Measurements from ENCODE around the gene CAMK2D.
"Not testable (repeated sequence)": the region's sequence is repeated elsewhere in the genome, so short reads cannot be mapped to it uniquely, and the experiment has no call there.

The CAMK2D gene

DNA sequence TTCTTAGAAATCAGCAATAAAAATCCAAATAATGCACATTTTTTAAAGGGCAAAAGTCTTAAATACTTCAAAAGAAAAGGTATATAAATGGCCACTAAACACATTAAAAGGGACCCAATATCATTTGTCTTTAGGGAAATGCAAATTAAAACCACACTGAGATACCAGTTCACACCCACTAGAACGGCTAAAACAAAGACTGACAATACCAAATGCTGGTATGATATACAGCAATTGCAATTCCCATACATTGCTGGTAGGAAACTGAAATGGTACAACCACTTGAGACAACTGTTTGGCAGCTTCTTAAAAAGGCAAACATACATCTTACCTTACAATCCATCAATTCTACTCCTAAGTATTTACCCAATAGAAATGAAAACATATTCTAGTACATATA, 33.7 kb downstream of the CAMK2D start:
- no peak for DNase-seq

- DNase-seq = no peak
Measured at GRCh38 chr4:113725963-113726362, 35.6 kb downstream of the CAMK2D start.

GRCh38 chr4:113718252-113718651, 43.3 kb downstream of the CAMK2D start:
- no peak for DNase-seq

DNA sequence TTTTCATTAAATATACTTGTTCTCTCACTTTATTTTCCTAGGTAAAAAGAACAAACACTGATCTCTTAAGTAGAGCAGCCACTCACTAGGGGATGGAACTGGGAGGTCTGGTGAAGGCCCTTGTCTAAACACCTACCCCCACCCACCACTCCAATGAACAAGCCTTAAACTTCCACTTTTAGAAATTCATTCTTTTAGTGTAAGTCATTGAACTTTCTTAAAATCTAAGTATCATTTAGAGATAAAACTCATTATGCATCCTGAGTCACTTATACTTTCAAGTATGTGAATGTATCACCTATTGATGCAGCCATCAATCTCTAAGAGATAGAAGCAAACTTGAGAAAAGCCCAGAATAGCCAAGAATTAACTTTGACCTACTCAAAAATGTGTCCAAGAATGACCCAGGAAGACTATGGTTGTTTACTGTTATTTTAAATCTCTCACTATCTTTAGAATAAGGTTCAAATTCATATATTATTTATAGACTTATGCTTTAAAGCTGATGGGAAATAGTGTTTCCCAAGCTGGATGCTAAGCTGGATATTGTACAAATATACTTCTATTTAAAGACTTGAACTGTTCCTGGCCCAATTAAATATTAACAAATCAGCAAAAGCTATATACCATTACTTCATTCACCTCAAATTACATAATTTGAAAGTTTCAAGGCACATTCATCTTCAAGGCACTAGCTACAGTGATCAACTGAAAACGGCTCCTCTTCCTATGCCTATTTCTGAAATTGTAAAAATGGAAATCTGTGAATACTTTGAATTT, 49.5 kb downstream of the CAMK2D start:
- DNase-seq = no peak

GRCh38 chr4:113708250-113708649, 53.3 kb downstream of the CAMK2D start:
- DNase-seq = no peak

- DNase-seq = no peak
Measured at GRCh38 chr4:113707048-113707447, 54.5 kb downstream of the CAMK2D start.

DNA sequence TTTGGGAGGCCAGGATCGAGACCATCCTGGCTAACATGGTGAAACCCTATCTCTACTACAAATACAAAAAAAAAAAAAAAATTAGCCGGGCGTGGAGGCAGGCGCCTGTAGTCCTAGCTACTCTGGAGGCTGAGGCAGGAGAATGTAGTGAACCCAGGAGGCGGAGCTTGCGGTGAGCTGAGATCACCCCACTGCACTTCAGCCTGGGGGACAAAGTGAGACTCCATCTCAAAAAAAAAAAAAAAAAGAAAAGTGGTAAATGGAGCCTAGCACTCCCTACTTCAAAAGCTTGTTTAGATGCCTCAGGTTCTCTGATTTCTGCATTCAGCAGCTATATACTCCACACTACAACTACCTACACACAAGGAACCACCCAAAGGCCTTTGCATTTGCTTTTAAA, 56.4 kb downstream of the CAMK2D start:
- not testable (repeated sequence) for DNase-seq

GRCh38 chr4:113702596-113702995, 58.9 kb downstream of the CAMK2D start:
- DNase-seq = not testable (repeated sequence)

GRCh38 chr4:113701169-113701568, 60.4 kb downstream of the CAMK2D start:
- no peak for DNase-seq

DNA sequence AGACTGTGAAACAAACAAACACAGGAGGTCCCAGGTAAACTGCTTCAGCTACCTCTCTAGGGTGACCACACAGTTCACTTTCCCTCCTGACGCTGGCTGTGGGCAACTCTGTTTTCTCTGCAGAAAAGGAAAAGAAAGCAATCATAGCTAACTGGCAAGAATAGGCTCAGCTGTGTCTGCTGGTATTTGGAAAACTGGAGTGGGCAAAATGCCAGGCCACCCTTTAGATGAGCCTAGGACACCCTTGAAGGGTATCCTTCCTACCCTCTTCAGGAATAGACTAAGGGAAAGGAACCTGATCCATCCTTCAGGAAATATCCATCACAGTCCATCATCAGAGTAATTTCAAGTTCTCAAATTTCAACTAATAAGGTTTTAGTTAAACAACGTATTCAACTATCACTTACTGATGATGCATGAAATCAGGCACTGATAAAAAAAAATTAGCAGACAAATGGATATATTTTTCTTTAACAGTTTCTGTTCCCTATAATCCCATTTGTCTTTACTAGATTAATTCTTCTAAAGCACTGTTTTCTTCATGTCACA, 60.9 kb downstream of the CAMK2D start:
- no peak for DNase-seq

GRCh38 chr4:113699772-113700171, 61.8 kb downstream of the CAMK2D start:
- DNase-seq = no peak

- no peak for DNase-seq
Measured at GRCh38 chr4:113697429-113697828, 64.1 kb downstream of the CAMK2D start.

GRCh38 chr4:113695328-113696169, 66.0 kb downstream of the CAMK2D start:
- DNase-seq = no peak

DNA sequence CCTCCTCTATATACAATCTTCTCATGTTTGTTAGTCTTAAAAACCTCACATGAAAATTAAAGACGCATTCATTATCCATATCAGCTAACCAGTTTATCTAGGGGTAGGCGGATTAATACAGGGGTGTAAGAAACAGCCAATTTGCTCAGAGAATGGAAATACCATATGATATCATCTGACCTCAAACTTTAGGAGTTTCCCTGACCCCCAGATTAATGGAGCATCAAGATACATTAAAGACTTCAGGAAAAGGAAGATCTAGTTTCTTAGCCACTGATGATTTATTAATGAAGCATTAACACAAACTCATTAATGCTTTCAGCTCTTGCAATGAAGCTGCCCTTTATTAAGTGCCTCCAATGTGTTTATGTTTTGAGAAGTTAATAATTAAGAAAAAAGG, 67.5 kb downstream of the CAMK2D start:
- DNase-seq = no peak

DNA sequence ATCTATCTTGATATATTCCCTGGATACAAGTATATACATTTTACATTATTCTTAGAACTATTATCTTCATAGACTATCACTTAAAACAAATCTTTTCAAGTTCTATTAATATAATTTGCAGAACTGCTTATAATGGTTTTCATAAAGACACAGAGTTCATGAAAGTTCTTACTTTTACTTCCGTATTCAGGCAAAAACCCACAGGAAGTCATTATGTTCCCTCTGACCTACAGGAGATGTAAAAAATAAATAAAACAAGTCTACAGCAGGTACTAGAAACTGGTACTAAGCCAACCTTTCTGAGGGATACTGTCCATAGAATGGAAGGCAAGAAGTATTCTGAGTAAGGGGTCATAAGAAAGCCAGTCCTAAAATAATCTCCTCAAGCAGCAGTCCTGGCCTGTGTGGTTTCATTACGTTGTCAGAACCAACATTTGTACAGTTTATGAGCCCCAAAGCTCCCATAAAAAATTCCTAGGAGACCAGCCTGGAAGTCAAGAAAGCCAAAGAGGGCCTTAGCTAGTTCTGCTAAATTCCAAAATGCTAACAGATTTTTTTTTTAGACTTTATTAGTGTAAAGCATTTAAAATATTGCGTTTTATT, 68.6 kb downstream of the CAMK2D start:
- no peak for DNase-seq

DNA sequence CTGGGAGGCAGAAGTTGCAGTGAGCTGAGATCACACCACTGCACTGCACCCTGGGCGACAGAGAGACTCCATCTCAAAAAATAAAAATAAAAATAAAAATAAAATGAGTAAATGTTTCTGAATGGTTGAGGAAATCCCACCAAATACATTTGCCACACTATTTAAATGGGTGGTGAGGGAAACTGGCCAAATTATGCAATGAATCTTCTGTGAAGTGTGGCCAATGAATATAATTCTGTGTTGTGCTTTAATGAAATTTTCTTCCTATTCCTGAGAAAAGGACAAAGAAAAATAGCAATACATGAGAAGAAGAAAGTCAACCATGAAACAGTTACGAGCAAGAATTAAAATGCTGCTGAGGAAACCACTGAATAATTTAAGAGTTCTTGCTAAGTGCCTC, 69.9 kb downstream of the CAMK2D start:
- DNase-seq = no peak

- DNase-seq = no peak
Measured at GRCh38 chr4:113689394-113689793, 72.1 kb downstream of the CAMK2D start.

DNA sequence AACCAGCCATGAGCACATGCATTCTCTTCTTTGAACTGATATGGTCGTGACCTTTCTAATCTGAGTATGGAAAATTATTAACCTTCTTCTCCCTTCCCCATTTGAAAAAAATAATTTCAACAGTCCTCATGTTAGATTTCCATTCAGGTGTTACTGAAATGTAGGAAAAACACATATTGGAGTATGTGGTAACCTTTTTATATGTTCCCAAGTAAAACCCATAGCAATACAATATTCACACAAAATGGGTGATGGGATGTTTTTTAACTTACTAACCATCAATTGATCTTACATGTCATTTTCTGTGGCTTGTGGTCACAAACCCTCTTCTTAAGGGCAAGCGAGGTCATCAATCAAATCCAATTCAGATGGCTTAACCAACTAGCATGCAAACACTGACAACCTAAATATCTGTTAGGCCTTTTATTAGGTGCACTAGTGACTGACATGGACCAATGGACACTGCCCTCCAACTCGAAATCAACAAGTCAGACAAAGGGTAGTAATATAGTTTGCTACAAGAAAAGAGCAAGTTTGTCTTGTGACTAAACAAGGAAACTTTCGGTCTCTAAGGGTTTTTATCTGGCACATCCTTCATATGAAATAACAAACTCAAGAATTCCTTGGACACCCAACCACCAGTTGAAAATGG, 74.3 kb downstream of the CAMK2D start:
- no peak for DNase-seq

DNA sequence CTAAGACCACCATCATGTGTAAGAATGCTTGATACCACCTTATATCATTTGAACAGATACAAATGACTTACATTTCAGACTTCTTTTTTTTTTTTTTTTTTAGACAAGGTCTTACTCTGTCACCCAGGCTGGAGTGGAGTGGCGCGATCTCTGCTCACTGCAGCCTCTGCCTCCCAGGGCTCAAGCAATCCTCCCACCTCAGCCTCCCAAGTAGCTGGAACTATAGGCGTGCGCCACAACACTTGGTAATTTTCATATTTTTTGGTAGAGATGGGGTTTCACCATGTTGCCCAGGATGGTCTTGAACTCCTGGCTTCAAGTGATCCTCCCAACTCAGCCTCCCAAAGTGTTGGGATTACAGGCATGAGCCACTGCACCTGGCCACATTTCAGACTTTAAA, 76.4 kb downstream of the CAMK2D start:
- not testable (repeated sequence) for DNase-seq

GRCh38 chr4:113684534-113685091, 76.9 kb downstream of the CAMK2D start:
- DNase-seq = peak; percentile 52

DNA sequence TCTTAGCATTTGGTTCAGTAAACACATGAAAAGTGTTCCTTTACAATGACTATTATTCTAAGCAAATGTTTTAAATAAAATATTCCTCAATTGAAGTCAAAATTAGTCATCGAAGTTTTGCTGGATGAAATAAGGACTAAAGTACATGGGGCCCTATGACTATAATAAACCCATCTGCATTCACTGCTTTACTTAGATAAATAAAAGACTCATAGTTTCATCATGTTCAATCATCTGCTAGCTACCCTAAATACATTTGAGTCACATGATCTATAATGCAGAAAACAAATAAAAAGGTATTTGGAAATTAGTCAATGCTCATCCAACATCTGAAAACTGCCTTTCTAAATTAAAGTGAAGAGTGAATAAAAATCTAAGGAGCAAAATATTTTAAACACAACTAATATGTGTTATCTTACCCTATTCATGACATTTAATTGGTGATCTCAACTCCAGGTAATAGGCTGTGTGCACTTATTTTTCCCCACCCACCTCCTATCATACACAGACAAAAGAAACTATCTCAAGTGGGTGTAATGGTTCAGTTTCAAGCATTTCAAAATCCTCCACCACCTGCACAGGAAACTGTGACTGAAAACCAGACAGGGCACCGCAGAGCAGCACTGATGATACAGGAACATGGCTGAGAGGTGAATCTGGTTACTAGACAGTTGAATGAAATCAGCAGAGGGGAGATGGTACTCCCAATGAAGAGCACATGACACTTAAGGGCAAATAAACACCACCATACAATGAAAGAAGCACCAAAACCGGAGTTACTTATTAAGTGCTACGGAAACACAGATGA, 78.6 kb downstream of the CAMK2D start:
- DNase-seq = peak; percentile 86

- DNase-seq = no peak
Measured at GRCh38 chr4:113678641-113679040, 82.9 kb downstream of the CAMK2D start.
